GM18519 (cell line): Measurements from ENCODE around the gene NAT10.
"Not testable (repeated sequence)": the region's sequence is repeated elsewhere in the genome, so short reads cannot be mapped to it uniquely, and the experiment has no call there.

Source experiments
- ATAC-seq: cut with Tn5 transposase; IDR thresholded peaks from one replicate; pipeline ENCODE4 v1.9.1; 2021; ENCODE audit warnings: mild to moderate bottlenecking, moderate library complexity; ENCODE audit not compliant: unreplicated experiment, low FRiP score

NAT10 gene

DNA sequence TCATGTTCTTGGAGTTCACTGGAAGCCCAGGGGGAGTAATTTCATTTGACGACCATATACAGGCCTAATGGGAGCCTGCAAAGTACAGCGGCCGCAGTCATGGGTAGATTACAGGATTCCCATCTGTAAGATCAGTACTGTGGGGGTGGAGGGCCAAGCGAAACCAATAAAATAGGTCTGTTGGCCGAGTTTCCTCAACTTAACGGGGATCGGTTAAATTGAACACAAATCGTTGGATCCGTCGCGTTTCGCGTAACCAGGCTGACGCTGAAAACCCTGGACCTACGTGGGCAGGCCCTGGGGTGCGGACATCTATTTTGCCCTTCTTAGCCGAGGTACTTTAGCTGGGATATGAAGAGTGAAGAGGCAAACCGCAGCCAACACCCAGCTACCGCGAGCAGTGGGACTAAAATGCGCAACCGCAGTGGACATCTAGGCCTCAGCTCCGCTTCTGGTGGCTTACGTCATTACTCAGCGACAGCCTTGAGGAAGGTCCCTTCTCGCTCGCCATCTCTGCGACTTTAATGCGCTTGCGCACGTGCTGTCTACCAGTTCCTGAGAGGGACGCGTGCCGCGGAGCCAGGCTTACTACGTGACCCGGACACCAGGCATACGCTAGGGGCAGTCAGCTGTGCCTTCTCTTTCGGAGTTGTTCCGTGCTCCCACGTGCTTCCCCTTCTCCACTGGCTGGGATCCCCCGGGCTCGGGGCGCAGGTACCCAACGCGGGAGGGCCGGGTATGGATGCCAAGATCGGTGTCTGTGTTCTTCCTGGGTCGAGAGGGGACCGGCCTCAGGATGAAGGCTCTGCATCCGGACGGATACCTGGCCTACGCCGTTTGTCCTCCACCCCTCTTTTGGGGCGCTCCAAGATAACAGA, at the start of gene NAT10:
Gene NAT10, plus strand, starts transcription at position 551 of the 878 bp plus-strand sequence. CDS start 2,597 bp downstream, outside the sequence.
- ATAC-seq, result peak; percentile 83

DNA sequence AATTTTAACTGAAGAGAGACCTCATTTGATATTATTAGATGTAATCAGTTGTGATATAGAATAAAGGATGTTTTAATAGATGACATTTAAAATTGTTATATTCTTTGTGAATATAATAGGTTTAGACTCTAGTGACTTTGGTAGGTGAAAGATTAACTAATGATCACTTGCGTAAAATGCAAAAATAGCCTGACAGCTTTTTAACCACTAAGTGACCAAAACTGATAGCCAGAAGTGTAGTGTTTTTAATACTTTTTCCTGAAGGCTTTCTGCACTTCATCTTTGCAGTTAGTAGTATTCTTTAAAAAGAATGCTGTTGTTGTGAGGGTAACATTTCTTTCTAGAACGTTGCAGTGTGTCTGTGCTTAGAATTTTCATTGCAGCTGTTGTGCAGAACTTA, 48.8 kb upstream of the NAT10 start:
- ATAC-seq, result no peak

DNA sequence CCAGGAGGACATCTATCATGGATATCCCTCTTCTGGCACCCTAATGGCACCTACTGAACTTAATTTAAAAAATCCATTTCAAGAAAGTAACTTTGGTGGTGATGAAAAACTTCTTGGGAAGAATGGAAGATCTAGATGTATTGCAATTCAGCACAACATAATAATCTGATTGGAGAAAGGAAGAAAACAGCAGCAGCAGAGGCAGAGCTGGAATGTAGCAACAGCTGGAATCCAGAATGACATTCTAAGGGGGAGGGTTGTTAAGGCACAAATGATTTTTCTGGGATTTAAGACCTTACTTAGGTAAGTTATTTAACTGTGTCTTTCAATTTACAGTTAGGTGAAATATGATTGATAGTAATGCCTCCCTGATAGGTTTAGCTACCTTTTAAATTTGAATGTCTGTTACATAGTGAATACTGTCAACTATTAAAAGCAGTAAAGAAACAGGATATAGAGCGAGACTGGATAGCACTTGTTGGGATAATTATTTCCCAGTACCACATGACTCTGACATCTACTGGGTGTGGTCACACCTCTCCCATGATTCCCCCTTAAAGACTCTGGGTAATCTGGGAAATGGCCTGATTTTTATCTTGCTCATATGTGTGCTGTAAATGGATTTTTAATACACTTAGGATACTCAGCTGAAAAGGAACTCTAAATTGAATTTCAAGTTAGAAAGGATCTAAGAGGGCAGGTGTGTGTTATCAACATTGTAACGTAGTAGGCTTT, 42.2 kb upstream of the NAT10 start:
- no peak for ATAC-seq

DNA sequence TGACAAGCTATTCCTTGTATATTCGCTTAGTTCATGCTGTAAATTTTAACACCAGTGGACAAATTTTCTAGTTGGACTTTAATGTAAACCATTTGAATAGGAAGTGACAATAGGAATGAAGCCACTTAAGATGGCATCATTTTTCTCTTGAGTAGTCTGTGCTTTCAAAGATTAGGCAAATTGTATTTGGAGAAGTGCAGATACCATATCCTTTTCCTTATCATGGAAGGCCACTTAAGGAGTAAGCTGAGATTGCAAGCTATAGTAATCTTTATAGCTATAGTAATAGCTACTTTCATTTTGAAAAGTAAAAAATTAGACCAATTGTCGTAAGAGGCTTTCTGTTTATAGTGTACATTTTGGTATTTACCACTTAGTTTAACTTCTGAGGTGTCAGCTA, 41.1 kb upstream of the NAT10 start:
- no peak for ATAC-seq

DNA sequence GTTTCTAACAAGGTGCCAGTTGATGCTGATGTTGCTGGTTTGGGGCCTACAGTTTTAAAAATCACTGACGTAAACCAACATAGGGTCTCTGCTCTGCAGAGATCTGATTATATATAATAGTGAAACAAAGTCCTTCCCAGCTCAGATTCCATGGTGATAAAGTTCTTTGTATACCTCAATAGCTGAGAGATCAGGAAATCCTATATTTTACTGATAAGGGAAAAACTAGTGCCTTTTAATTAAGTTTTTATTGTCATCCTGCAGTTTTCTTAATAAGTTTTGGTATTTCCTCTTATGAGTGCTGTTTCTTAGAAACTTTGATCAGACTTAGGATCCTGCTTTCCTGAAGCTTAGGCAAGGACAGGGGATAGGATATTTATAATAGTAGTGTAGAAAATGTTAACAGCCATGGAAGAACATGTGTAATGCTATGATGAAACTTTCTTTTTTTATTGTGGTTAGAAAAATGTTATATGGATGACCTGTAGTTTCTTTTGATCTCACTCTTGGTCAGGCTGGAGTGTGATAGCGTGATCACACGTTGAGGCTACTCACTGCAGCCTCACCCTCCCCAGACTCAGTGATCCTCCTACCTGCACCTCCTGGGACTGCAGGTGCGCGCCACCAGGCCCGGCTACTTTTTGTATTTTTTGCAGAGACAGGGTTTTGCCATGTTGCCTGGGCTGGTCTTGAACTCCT, 39.8 kb upstream of the NAT10 start:
- ATAC-seq, result no peak

DNA sequence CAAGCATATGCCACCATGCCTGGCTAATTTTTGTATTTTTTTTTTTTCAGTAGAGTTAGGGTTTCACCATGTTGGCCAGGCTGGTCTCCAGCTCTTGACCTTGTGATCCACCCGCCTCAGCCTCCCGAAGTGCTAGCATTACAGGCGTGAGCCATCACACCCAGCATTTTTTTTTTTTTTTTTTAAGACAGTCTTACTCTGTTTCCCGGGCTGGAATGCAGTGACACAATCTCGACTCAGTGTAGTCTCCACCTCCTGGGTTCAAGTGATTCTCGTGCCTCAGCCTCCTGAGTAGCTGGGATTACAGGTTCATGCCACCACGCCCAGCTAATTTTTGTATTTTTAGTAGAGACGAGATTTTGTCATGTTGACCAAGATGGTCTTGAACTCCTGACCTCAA, 38.7 kb upstream of the NAT10 start:
- ATAC-seq, result not testable (repeated sequence)

DNA sequence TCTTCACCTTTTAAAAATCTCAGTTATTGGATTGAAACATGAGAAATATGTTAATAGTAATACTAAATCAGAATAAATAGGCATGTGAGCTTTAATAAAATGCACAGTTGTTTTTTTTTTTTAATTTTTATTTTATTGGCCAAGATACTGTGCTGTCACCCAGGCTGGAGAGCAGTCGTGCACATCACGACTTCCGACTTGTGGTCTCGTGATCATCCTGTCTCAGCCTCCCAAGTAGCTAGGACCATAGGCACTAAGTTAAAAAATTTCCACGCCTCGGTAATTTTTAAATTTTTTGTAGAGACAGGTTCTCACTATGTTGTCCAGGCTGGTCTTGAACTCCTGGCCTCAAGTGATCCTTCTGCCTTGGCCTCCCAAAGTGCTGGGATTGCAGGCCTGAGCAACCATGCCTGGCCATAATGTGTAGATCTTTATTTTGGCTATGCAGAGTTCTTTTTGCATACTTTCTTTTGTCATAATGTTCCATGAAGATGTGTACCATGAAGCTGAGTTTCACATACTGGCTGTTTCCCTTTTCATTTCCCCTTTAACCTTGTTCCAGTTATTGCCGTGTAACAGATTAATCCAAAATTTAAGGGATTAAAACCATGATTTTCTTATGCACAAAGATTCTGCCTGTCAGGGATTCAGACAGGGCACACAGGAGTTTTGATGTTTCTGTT, 37.9 kb upstream of the NAT10 start:
- ATAC-seq, result no peak

DNA sequence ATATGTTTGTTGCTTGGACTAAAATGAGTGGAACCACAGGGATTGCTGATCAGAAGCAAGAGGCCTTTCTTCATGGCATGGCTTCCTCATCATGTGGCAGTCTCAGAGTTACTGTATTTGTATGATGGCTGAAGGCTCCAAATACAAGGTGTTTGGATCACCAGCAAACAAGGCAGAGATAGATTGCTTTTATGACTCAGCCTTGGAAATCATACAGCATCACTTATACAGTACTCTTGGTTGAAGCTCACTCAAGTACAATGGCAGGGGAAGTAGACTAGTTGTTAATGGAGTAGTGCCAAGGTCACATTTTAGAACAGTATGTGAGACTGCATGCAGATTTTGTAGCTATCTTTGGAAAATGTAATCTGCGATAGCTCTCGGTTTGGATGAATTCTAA, 37.3 kb upstream of the NAT10 start:
- ATAC-seq, result no peak

DNA sequence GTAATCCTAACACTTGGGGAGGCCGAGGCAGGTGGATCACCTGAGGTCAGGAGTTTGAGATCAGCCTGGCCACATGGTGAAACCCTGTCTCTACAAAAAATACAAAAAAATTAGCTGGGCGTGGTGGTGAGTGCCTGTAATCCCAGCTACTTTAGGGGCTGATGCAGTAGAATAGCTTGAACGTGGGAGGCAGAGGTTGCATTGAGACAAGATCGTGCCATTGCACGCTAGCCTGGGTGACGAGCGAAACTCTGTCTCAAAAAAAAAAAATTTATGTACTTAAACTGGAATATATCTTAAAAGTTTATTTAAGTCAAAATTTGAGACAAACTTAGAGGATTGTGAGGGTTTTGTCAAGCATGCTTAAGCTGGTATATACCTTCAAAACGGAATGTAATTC, 34.1 kb upstream of the NAT10 start:
- not testable (repeated sequence) for ATAC-seq

DNA sequence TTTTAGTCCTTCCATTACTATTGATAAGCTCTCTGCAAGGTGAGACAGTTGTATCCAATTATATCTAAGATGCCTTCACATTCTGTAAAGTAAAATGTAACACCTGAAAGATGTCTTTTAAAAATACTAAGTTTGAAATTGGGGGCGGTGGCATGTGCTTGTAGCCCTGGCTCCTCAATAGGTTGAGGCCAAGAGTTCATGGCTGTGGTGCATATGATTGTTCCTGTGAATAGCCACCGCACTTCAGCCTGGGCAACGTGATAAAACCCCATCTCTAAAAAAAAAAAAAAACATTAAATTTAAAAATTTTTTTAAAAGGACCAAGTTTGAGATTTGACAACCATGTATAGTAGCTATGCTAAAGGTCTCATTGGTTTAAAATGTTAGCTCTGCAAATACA, 33.4 kb upstream of the NAT10 start:
- no peak for ATAC-seq

DNA sequence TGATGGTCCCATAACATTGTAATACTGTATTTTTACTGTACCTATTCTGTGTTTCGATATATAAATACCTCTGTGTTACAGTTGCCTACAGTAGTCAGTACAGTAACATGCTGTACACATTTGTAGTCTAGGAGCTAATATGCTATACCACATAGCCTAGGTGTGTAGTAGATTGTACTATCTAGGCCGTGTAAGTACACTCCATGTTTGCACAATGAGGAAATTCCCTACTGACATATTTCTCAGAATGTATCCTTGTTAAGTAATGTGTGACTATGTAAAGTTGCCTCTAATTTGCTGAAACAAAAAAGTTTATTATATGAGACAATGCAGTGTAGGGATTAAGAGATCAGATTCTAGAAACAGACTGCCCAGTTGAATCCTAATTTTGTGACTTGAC, 32.6 kb upstream of the NAT10 start:
- ATAC-seq, result no peak

DNA sequence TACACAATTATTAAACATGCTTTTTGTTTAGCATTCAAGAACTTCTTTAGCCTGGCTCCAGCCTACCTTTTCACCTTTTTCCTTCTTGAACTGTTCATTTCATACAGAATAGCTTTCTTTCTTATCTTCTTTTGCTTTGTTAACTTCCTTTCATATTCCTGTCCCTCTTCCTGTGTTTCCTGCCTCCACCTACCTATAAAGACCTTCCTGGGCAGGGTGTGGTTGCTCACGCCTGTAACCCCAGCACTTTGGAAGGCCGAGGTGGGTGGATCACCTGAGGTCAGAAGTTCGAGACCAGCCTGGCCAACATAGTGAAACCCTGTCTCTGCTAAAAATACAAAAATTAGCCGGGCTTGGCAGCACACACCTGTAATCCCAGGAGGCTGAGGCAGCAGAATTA, 31.0 kb upstream of the NAT10 start:
- ATAC-seq, result no peak

DNA sequence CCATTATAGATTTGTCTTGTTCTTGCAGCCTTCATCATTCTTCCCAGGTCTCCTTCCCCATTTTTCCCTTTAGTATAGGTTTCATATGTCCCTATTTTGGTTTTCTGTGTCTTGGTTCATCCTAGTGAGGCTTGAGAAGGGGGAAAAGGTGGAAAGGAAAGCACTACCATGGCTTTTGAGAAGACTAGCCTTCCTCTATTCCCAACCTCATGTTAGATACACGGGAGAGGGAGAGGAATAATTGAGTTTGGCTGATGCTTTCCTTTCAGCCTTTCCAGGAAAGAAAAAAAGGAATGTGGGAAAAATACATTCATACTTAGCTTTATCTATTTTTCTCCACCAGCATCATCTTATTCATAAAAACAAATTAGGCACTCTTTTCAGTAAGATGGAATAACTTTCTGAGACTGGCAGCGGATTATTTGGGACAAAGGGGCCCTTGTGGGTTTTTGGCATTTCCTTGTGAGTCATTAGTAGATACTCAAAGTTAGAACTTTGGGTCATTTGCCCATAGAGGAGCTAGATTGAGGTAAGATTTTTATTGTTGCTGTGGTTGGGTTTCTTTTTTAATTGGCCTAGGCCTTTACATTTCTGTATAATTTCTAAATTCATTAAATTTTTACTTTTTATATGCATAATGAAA, 30.1 kb upstream of the NAT10 start:
- no peak for ATAC-seq

DNA sequence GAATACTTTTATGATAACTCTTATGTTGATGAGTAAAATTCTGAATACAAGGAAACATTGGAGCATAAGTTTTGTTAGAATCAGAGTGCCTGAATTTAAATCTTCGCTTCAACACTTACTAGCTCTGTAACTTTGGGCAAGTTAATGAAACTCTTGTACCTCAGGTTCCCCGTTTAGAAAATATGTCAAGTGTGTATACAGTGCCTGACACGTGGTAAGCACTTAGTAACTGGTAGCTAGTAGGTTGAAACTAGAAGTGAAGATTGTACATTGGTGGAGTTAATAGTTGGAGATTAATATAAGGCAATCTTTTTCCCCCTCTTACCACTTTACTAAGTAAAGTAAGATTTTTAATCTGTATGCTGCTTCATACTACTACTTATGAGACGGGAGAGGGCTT, 24.8 kb upstream of the NAT10 start:
- ATAC-seq, result no peak

DNA sequence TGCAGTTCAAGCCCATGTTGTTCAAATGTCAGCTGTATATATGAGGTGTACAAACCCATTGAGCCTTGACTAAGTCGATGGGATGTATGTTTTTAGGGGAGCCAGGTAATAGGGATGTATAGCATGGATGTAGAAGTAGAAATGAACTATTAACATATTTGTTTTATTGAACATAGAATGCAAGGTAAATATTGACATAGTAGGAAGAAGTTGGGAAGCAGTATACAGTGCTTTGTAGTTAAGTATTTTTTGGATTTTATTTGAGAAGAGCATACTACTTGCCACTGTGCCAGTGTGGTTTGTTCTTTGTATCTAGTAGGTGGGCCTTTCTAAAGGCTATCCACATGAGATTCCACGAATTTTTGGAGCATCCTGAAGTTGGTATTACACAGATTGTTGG, 20.8 kb upstream of the NAT10 start:
- no peak for ATAC-seq

DNA sequence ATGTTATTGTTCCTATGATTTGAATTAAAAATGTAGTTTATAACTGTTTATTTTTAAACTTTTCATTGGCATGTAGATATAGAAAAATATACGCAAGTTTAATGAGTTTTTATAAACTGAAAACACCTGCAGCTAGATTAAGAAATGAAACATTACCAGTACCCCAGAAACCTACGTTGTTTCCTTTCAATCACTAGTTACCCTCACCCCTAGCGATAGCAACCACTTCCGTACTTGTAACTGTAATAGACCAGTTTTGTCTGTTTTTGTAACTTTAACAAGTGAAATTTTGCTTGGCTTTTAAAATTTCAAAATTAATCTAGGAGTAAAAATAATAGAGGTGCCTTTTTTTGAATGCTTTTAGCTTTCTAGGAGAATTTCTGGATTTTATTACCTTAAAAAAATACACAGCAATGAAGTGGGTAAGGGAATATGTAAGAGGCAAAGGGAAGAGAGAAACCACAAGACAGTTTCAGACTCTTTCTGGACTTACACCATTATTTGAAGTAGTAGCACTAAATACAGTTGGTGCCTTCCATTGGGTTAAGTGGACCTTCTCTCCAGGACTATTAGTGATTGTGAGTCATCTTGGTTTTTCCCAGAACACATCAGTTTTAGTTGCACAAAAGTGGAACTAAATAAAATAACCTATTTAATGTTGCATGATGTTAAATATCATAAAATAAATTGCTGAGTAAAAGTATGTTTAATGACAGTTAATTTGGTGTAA, 18.7 kb upstream of the NAT10 start:
- ATAC-seq, result no peak

DNA sequence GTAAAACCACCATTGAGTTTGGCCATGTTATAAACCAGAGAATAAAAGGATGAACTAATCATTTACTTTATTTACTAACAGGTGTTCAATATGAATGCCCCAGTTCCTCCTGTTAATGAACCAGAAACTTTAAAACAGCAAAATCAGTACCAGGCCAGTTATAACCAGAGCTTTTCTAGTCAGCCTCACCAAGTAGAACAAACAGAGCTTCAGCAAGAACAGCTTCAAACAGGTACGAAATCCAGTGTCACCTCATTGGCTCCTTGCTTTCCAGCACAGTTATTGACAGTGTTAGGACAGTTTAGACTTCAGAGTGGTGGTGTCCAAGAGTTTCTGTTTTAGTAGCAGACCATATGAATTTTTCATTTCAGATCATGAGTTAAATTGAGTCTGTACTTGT, 13.6 kb upstream of the NAT10 start:
- no peak for ATAC-seq

DNA sequence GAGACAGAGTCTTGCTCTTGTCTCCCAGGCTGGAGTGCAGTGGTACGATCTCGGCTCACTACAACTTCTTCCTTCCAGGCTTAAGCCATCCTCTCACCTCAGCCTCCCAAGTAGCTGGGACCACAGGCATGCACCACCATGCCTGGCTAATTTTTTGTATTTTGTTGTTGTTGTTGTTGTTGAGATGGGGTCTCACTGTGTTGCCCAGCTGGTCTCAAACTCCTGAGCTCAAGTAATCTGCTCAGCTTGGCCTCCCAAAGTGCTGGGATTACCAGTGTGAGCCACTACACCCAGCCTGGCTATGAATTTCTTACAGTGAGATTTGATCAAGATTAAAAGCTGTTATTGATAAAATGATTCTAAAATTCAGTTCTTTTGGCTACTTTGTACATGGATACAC, 10.5 kb upstream of the NAT10 start:
- ATAC-seq, result not testable (repeated sequence)

DNA sequence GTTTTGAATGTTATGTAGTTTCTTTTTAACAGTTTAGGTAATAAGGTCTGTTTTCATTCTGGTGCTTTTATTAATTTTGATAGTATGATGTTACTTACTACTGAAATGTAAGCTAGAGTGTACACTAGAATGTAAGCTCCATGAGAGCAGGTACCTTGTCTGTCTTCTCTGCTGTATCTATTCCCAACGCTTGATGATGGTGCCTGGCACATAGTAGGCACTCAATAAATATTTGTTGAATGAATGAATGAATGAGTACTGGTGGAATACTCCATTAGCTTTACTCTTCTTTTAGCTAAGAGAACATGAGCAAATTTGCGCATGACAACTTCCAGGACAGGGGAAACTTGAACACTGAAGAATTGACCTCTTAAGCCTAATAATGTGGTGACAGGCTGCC, 6.6 kb upstream of the NAT10 start:
- no peak for ATAC-seq

DNA sequence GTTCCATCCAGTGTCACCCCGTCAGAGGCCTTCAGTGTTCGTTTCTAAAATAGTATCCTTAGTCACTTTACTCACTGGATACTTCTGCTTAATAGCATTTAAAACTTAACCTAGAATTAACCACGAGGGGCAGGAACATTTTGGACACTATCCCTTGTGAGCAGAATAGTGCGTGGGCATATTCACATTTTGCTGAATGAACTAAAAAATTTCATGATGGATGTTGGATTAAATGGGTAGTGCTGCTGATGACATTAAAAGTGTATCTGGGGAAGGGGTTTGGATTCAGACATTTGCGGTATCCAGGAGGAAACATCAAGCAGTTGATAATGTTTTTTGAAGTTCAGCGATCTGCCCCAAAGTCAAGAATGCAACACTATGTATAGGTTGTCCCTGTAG, 750 bp upstream of the NAT10 start:
- ATAC-seq, result no peak
